ENCODE data around the gene ACSS1. TPM values are rescaled to one million over a fixed set of nuclear protein-coding genes. Genes with fewer than 3 reads are reported as not detected.

Gene ACSS1
- total RNA-seq, 2 donors from 2014 or later = 73.8 to 83.8 TPM

DNA sequence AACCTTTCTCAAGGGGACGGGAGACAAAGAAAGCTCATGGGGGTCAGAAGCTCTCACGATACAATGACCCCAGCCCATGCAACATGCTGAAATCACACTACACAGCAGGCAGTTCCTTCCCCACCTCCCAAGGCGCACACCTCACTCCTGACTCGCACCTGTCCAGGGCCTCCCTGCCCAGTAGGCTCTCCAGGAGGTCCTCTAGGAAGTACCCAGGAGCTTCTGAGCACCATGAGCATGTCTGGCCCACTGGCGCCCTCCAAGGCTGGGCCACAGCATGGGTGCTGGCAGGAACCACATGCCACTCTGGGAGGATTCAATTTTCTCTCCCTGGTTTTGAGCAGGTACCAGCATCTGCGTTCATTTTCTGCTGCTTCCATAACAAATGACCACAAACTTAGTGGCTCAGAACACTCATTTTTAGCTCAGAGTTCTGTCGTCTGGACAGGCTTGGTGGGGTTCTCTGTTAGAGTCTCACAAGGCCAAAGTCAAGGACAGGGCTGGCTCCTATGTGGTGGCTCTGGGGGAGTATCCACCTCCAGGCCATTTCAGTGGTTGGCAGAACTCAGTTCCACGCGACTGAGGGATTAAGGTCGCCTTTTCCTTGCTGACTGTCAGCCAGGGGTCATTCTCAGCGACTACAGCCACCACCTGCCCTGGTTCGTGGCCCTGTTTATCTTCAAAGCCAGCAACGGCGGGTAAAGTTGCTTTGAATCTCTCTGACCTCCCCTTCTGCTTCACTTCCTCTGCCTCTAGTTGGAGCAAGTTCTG, 32.7 kb downstream of the ACSS1 start:
- TF ChIP-seq POLR2A (IDR thresholded peaks at IDR 0.05) = no peak
- no peak for TF ChIP-seq CTCF (IDR thresholded peaks at IDR 0.05)
- no peak for ATAC-seq
- H3K36me3 ChIP-seq (replicated peaks in 1 of 2; ENCODE audit: insufficient read depth in 1 of 2, low read depth in 2 of 2) = peaks cover 0 to 3% of the 10 kb centered on the region in 2 donors
- H3K27me3 ChIP-seq = no peaks in the 10 kb centered on the region
- H3K9me3 ChIP-seq = no peaks in the 10 kb centered on the region
- 42 to 58% methylated on average over 8 to 13 of the region's 14 CpGs for WGBS, 2 donors
- peaks cover 63% of the 10 kb centered on the region for H3K4me1 ChIP-seq
- H3K27ac ChIP-seq = peak overlapping the region in 3 of 4 donors; percentile 24 to 57 (median 27)
- H3K4me3 ChIP-seq = no peak overlapping the region
- DNase-seq = peak in 3 of 4 donors; percentile 12 to 14 (median 14)
- intact Hi-C loops (cut with DNase I) = no loop called here

- TF ChIP-seq CTCF (IDR thresholded peaks at IDR 0.05) = no peak
- no peak for TF ChIP-seq POLR2A (IDR thresholded peaks at IDR 0.05)
- Histone ChIP-seq H3K9me3 (no peaks in the 10 kb centered on the region), H3K27ac (peak overlapping the region in 2 of 4 donors; percentile 62 to 64), H3K27me3 (no peaks in the 10 kb centered on the region), H3K4me1 (peaks cover 73% of the 10 kb centered on the region), H3K4me3 (no peak overlapping the region), H3K36me3 (replicated peaks in 1 of 2; ENCODE audit: insufficient read depth in 1 of 2, low read depth in 2 of 2) (no peaks in the 10 kb centered on the region)
- ATAC-seq = no peak
- DNase-seq = peak in 3 of 4 donors; percentile 3 to 9 (median 7)
- 98 to 100% methylated on average over 1 to 4 of the region's 4 CpGs for WGBS, 2 donors
- intact Hi-C loops (cut with DNase I) = no loop called here
Measured at GRCh38 chr20:25024171-25024570, 33.8 kb downstream of the ACSS1 start.

DNA sequence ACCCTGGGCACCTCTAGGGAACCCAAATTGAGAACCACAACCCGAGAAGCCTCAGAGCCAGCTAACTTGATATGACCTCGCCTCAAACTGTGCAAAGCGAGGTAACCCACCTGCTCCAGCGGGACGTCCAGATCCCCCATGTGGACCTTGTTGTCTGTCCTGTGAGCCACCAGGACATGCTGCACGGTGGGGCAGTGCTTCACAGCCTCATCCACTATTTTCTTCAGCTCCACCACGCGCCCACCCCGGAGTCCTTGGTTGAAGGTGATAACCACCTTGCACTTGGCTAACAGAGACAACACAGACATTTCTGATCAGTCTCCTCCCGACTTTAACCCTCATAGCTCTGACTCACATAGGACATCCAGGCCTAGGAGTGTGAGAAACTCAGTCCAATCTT, 34.6 kb downstream of the ACSS1 start:
- no peaks in the 10 kb centered on the region for H3K9me3 ChIP-seq
- ATAC-seq (no peak), DNase-seq (peak in 3 of 4 donors; percentile 4 to 11 (median 8))
- H3K27ac ChIP-seq = peak overlapping the region; percentile 29 to 93 (median 63)
- H3K27me3 ChIP-seq = no peaks in the 10 kb centered on the region
- TF ChIP-seq POLR2A (IDR thresholded peaks at IDR 0.05) (no peak), CTCF (IDR thresholded peaks at IDR 0.05) (no peak)
- 49 to 68% methylated on average over 9 to 10 of the region's 10 CpGs for WGBS, 2 donors
- peaks cover 81% of the 10 kb centered on the region for H3K4me1 ChIP-seq
- no peak overlapping the region for H3K4me3 ChIP-seq
- no peaks in the 10 kb centered on the region for H3K36me3 ChIP-seq (replicated peaks in 1 of 2; ENCODE audit: insufficient read depth in 1 of 2, low read depth in 2 of 2)
- intact Hi-C loops (cut with DNase I) = no loop called here

GRCh38 chr20:25022680-25023079, 35.3 kb downstream of the ACSS1 start:
- ATAC-seq = peak; percentile 70
- Histone ChIP-seq H3K9me3 (no peaks in the 10 kb centered on the region), H3K27ac (peak overlapping the region; percentile 29 to 93 (median 63)), H3K27me3 (no peaks in the 10 kb centered on the region), H3K4me3 (no peak overlapping the region), H3K36me3 (replicated peaks in 1 of 2; ENCODE audit: insufficient read depth in 1 of 2, low read depth in 2 of 2) (no peaks in the 10 kb centered on the region), H3K4me1 (peaks cover 87% of the 10 kb centered on the region)
- peak; percentile 84 to 93 (median 88) for DNase-seq
- intact Hi-C loops (cut with DNase I) = no loop called here
- WGBS, 2 donors = 32 to 36% methylated on average over 4 to 11 of the region's 11 CpGs
- TF ChIP-seq POLR2A (IDR thresholded peaks at IDR 0.05) (no peak), CTCF (IDR thresholded peaks at IDR 0.05) (no peak)

Measured in body of pancreas (tissue), 4 donors.